Neuronal stem cell (in vitro differentiated cells): ENCODE data around the gene MAP6D1.

Source experiments
- DNase-seq: peaks from one replicate; pipeline ENCODE4 v3.0.0-alpha.2; 2013; ENCODE audit warnings: low spot score
- H2AFZ ChIP-seq: one replicate; pipeline ENCODE4 v1.6.1; 2013; ENCODE audit warnings: mild to moderate bottlenecking, low read length, inconsistent platforms
- H2AK5ac ChIP-seq: 2 replicates; pipeline ENCODE4 v1.6.1; 2013; ENCODE audit warnings: low read depth, mild to moderate bottlenecking, inconsistent platforms, low read length, moderate library complexity, mixed read lengths
- H2BK120ac ChIP-seq: 2 replicates; pipeline ENCODE4 v1.6.1; 2013; ENCODE audit warnings: low read depth, mild to moderate bottlenecking, inconsistent platforms, low read length, moderate library complexity, mixed read lengths
- H2BK12ac ChIP-seq: one replicate; pipeline ENCODE4 v1.6.1; 2013; ENCODE audit warnings: low read length, inconsistent platforms
- H2BK15ac ChIP-seq: 2 replicates; pipeline ENCODE4 v1.6.1; 2013; ENCODE audit warnings: mild to moderate bottlenecking, low read length, inconsistent platforms, mixed read lengths
- H2BK5ac ChIP-seq: one replicate; pipeline ENCODE4 v1.6.1; 2013; ENCODE audit warnings: inconsistent platforms, mild to moderate bottlenecking, low read length, moderate library complexity
- H3K14ac ChIP-seq: one replicate; pipeline ENCODE4 v1.6.1; 2013; ENCODE audit warnings: low read length, inconsistent platforms
- H3K18ac ChIP-seq: 2 replicates; pipeline ENCODE4 v1.6.1; 2013; ENCODE audit warnings: low read length, inconsistent platforms
- H3K23ac ChIP-seq: 2 replicates; pipeline ENCODE4 v1.6.1; 2013; ENCODE audit warnings: low read depth, mild to moderate bottlenecking, mixed read lengths, low read length, inconsistent platforms; ENCODE audit not compliant: poor library complexity
- H3K27ac ChIP-seq: replicated peaks from 3 replicates; pipeline ENCODE4 v1.5.1; 2013; ENCODE audit warnings: low read length, inconsistent platforms
- H3K27me3 ChIP-seq, 3 experiments: 2 replicates each; pipeline ENCODE4 v1.6.1; 2013; ENCODE audit warnings: low read length in 3 of 3, mild to moderate bottlenecking in 2 of 3, inconsistent platforms in 1 of 3, low read depth in 1 of 3, mixed read lengths in 1 of 3, moderate library complexity in 1 of 3; ENCODE audit not compliant: control insufficient read depth in 3 of 3, insufficient read depth in 3 of 3
- H3K36me3 ChIP-seq, 2 donors: replicated peaks in 1 of 2; 2 replicates each; pipeline ENCODE4 v1.6.1; 2013; ENCODE audit warnings: low read length in 2 of 2; ENCODE audit not compliant: control insufficient read depth in 2 of 2, insufficient read depth in 2 of 2
- H3K4ac ChIP-seq: 2 replicates; pipeline ENCODE4 v1.6.1; 2013; ENCODE audit warnings: inconsistent platforms, mild to moderate bottlenecking, low read length, moderate library complexity
- H3K4me1 ChIP-seq, 2 donors: 1 replicate in 1 of 2; 2 replicates in 1 of 2; pipeline ENCODE4 v1.6.1; 2013; ENCODE audit warnings: low read length in 2 of 2, low read depth in 1 of 2; ENCODE audit not compliant: control insufficient read depth in 2 of 2, insufficient read depth in 1 of 2
- H3K4me2 ChIP-seq: one replicate; pipeline ENCODE4 v1.6.1; 2013; ENCODE audit warnings: mild to moderate bottlenecking, low read length, inconsistent platforms; ENCODE audit not compliant: insufficient read depth, poor library complexity, severe bottlenecking
- H3K4me3 ChIP-seq, 2 donors: 2 replicates each; pipeline ENCODE4 v1.5.1; 2013; ENCODE audit warnings: low read length in 2 of 2, mild to moderate bottlenecking in 2 of 2, inconsistent platforms in 1 of 2, moderate library complexity in 1 of 2
- H3K79me1 ChIP-seq: one replicate; pipeline ENCODE4 v1.6.1; 2013; ENCODE audit warnings: low read depth, mild to moderate bottlenecking, inconsistent platforms, low read length, moderate library complexity
- H3K9ac ChIP-seq: one replicate; pipeline ENCODE4 v1.6.1; 2013; ENCODE audit warnings: mild to moderate bottlenecking, low read depth, low read length, inconsistent platforms; ENCODE audit not compliant: poor library complexity
- H3K9me3 ChIP-seq, 2 donors: replicated peaks in 1 of 2; 2 replicates each; pipeline versions ENCODE3 to v1.6.1; 2013; ENCODE audit warnings: low read length in 2 of 2, mild to moderate bottlenecking in 2 of 2, inconsistent platforms in 1 of 2, low read depth in 1 of 2, mixed read lengths in 1 of 2, moderate library complexity in 1 of 2; ENCODE audit not compliant: control insufficient read depth in 2 of 2, insufficient read depth in 1 of 2
- H4K8ac ChIP-seq: one replicate; pipeline ENCODE4 v1.6.1; 2013; ENCODE audit warnings: low read depth, mild to moderate bottlenecking, inconsistent platforms, low read length, moderate library complexity
- H4K91ac ChIP-seq: one replicate; pipeline ENCODE4 v1.6.1; 2013; ENCODE audit warnings: low read length, low read depth, mild to moderate bottlenecking, inconsistent platforms; ENCODE audit not compliant: poor library complexity
- WGBS, 2 donors: extraction: QIAGEN DNeasy Blood & Tissue Kit; methylation state at CpG; one replicate each; pipeline ENCODE4 v1.1.7; 2013; ENCODE audit warnings: missing lambda C conversion rate in 2 of 2, mixed read lengths in 1 of 2; ENCODE audit not compliant: insufficient read length in 2 of 2, insufficient replicate concordance in 1 of 2; ENCODE audit errors: extremely low coverage in 2 of 2; 5-methylcytosine and 5-hydroxymethylcytosine counted together

MAP6D1 gene

DNA sequence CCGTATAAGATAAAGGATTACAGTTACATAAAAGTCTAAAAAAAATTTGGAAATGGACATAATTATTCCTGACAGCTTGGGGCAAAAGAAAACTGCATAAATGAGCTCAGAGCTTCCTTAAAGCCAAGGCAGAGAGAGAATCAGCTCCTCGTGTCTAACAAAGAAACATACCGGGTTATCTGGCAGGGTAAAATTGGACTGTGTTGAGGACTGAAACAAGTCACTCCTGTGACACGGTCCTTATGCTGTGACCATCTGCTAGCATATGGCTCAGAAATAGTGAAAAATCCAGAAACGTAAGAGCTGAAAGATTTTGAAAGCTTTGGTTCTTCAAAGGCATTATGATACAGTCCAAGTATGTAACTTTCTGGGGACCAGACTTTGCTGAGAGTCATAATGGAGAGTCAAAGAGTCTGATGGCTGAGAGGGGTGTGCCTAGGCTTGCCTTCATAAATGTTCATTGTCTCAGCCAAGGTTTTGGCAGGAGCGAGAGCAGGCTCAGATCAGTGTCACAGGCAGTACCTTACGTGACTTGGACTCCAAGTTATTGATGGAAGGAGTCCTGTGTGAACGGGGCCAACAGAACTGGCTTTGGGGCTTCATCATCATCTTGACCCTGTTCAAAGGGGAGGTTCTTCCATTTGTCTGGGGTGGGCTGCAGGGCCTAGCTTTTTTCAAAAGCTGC is 12.5 kb downstream of the MAP6D1 start:
- H3K27me3 ChIP-seq, result no peaks in the 10 kb centered on the region
- no peak overlapping the region for H3K23ac ChIP-seq
- no peaks in the 10 kb centered on the region for H3K79me1 ChIP-seq
- peaks cover 22 to 85% of the 10 kb centered on the region in 2 donors for H3K36me3 ChIP-seq
- H3K14ac ChIP-seq, result no peak overlapping the region
- H3K18ac ChIP-seq, result no peak overlapping the region
- no peak overlapping the region for H2BK120ac ChIP-seq
- no CpG with 5 or more reads among the region's 8 CpGs for WGBS, 2 donors
- DNase-seq, result no peak
- H2BK5ac ChIP-seq, result no peak overlapping the region
- no peak overlapping the region for H2BK12ac ChIP-seq
- no peak overlapping the region for H2AFZ ChIP-seq
- H3K4me1 ChIP-seq, result no peaks in the 10 kb centered on the region
- no peak overlapping the region for H2BK15ac ChIP-seq
- no peak overlapping the region for H3K27ac ChIP-seq
- H3K4me3 ChIP-seq, result no peak overlapping the region
- H4K91ac ChIP-seq, result no peak overlapping the region
- no peak overlapping the region for H3K9ac ChIP-seq
- no peak overlapping the region for H2AK5ac ChIP-seq
- no peak overlapping the region for H3K4me2 ChIP-seq
- H4K8ac ChIP-seq, result no peak overlapping the region
- H3K4ac ChIP-seq, result no peak overlapping the region
- peaks cover 0 to 2% of the 10 kb centered on the region in 2 donors for H3K9me3 ChIP-seq

DNA sequence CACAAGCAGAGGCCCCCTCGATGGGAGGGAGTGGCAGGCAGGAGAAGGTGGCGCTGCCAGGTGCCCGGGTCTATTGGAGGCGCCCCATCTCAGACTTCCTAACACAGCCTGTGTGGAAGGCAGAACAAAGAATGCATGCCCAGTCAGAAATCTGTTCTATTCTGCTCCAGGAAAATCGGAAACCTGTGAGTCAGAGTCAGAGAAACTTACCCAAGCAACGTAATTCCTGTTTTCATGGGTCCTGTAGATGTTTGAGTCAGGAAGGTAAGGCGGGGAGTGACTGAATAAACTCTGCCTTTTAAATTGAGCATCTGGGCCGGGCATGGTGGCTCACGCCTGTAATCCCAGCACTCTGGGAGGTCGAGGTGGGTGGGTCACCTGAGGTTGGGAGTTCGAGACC is 13.7 kb downstream of the MAP6D1 start:
- no CpG with 5 or more reads among the region's 11 CpGs for WGBS, 2 donors
- H4K8ac ChIP-seq, result no peak overlapping the region
- H2AFZ ChIP-seq, result no peak overlapping the region

DNA sequence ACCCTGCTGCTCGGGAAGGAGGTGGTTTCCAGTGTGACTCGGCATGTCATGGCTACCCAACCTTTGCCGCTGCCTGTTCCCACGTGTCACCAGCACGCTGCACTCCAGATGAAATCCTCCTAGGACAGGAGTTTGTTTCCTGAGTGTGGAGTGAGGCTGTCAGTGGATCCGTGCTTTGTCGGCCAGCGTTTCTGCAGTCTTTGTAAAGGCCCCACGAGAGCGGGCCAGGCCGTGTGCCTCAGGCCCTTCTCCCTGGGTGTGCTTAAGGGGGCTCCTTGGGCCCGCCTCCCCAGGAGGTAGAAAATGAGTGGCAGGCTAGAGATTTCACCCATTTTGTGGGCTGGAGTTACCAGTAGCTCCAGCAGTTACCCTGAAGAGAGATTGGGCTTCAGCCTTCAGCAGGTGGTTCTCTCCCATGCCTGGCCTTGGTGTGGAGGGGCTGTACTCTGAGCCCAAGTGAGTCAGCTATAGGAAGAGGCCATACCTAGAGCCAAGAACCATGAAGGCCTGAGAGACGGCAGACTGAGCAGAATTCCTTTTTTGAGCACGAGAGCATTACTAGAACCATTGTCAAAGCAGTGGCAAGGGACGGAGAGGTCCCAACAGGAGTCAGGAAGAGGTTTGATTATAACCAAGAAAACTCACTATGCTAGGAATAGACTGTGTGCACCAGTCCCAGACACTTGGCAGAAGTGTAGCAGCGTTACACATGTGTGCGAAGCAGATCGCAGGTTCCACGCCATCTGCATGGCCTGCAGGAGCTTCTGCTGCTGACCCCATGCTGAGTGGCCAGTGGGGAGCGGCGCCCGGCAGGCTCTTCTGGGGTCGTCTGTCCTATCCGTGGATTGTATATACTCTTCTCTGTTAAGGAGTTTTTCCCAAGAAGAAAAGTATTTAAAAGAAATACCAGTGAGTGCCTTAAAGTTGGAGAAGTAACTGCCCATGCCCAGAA is 14.5 kb downstream of the MAP6D1 start:
- Histone ChIP-seq H2BK5ac (no peak overlapping the region), H3K14ac (no peak overlapping the region), H3K9me3 (no peaks in the 10 kb centered on the region), H3K18ac (no peak overlapping the region), H3K4me2 (no peak overlapping the region), H2AK5ac (no peak overlapping the region), H4K8ac (no peak overlapping the region), H2AFZ (no peak overlapping the region), H3K23ac (peak overlapping the region; percentile 17), H3K36me3 (peaks cover 40 to 89% of the 10 kb centered on the region in 2 donors), H3K4me1 (no peaks in the 10 kb centered on the region), H4K91ac (no peak overlapping the region), H2BK12ac (no peak overlapping the region), H3K27me3 (no peaks in the 10 kb centered on the region), H2BK15ac (no peak overlapping the region), H3K9ac (no peak overlapping the region), H3K4ac (no peak overlapping the region), H3K4me3 (no peak overlapping the region), H3K27ac (no peak overlapping the region), H2BK120ac (peak overlapping the region; percentile 24), H3K79me1 (no peaks in the 10 kb centered on the region)
- no peak for DNase-seq
- WGBS, 2 donors, result no CpG with 5 or more reads among the region's 24 CpGs

More for the DNA sequence above, 13.7 kb downstream of the MAP6D1 start:
- H2BK120ac ChIP-seq, result no peak overlapping the region
- no peak overlapping the region for H2BK5ac ChIP-seq
- no peak overlapping the region for H3K4ac ChIP-seq
- H2AK5ac ChIP-seq, result no peak overlapping the region
- no peaks in the 10 kb centered on the region for H3K9me3 ChIP-seq
- H3K23ac ChIP-seq, result no peak overlapping the region
- peaks cover 35 to 89% of the 10 kb centered on the region in 2 donors for H3K36me3 ChIP-seq
- H3K4me2 ChIP-seq, result no peak overlapping the region
- H4K91ac ChIP-seq, result no peak overlapping the region
- no peak overlapping the region for H2BK12ac ChIP-seq
- H3K27me3 ChIP-seq, result no peaks in the 10 kb centered on the region
- no peaks in the 10 kb centered on the region for H3K79me1 ChIP-seq
- no peak overlapping the region for H3K14ac ChIP-seq
- no peaks in the 10 kb centered on the region for H3K4me1 ChIP-seq
- H3K18ac ChIP-seq, result no peak overlapping the region
- no peak overlapping the region for H3K9ac ChIP-seq
- no peak for DNase-seq
- no peak overlapping the region for H3K27ac ChIP-seq
- H2BK15ac ChIP-seq, result no peak overlapping the region
- H3K4me3 ChIP-seq, result no peak overlapping the region

DNA sequence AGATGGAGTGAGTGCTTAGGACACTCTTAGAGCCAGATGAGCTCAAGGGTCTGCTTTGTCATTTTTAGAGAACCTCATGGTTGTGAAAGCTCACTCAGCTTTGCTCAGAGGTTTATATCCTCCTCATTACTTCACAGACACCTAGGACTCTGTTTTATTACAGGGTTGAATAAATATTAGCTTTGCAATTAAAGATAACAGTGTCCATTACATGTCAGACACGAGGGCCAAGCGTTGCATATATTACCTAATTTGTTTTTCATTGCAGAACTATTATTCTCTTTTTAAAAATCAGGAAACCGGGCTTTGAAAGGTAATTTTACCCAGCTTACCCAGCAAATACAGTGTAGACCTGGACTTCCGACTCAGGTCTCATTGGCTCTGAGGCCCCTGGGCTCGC is 16.1 kb downstream of the MAP6D1 start:
- H4K8ac ChIP-seq, result no peak overlapping the region
- no peak overlapping the region for H3K27ac ChIP-seq
- H3K9me3 ChIP-seq, result no peaks in the 10 kb centered on the region

More for the DNA sequence above, 16.1 kb downstream of the MAP6D1 start:
- no peak overlapping the region for H2BK12ac ChIP-seq
- no peak overlapping the region for H3K4me3 ChIP-seq
- no peaks in the 10 kb centered on the region for H3K4me1 ChIP-seq
- no peak overlapping the region for H3K4ac ChIP-seq
- H3K14ac ChIP-seq, result no peak overlapping the region
- no peak overlapping the region for H2AK5ac ChIP-seq
- no peak overlapping the region for H2BK15ac ChIP-seq
- H3K36me3 ChIP-seq, result peaks cover 45 to 93% of the 10 kb centered on the region in 2 donors
- no peak overlapping the region for H3K9ac ChIP-seq
- no peak overlapping the region for H3K4me2 ChIP-seq
- WGBS, 2 donors, result no CpG with 5 or more reads among the region's 5 CpGs
- H3K27me3 ChIP-seq, result no peaks in the 10 kb centered on the region
- H2BK5ac ChIP-seq, result no peak overlapping the region
- H3K18ac ChIP-seq, result no peak overlapping the region
- no peak overlapping the region for H4K91ac ChIP-seq
- DNase-seq, result no peak
- H3K79me1 ChIP-seq, result no peaks in the 10 kb centered on the region
- no peak overlapping the region for H2BK120ac ChIP-seq
- H2AFZ ChIP-seq, result no peak overlapping the region
- H3K23ac ChIP-seq, result no peak overlapping the region
